ENCODE measurements around the gene SLCO3A1.

The SLCO3A1 gene

DNA sequence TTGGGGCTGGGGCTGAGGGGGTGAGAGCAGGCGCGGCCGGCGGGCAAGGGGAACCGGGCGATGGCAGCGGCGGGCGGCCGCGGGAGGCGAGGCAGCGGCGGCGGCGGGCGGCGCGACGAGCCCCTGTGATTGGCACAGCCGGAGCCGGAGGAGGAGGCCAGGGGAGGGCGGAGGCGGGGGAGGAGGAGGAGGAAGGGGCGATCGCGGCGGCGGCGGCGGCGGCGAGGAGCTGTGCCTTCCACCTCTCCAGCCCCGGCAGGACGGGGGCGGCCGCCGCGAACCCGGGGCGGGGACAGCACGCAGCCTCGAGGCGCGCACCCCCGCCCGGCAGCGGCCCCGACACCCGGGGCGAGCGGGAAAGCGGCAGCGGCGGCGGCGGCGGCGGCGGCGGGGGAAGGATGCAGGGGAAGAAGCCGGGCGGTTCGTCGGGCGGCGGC is at the start of gene SLCO3A1:
TSS of gene SLCO3A1 (plus strand) at position 198 of the 437 bp plus-strand sequence.
- in situ Hi-C loops (cut with MboI; ENCODE audit: low sequenced_read_pairs), result no loop called here
- no peaks in the 10 kb centered on the region for H3K27me3 ChIP-seq (ENCODE audit: low read depth)
- peak; percentile 56 to 81 for DNase-seq (ENCODE audit: low spot score in 2 of 2)
- H3K36me3 ChIP-seq (replicated peaks), result no peaks in the 10 kb centered on the region
- H3K9me3 ChIP-seq, result no peaks in the 10 kb centered on the region
- H3K4me3 ChIP-seq, result peak within 1 kb of the TSS; percentile 50
- peaks cover 7% of the 10 kb centered on the region for H3K4me1 ChIP-seq

DNA sequence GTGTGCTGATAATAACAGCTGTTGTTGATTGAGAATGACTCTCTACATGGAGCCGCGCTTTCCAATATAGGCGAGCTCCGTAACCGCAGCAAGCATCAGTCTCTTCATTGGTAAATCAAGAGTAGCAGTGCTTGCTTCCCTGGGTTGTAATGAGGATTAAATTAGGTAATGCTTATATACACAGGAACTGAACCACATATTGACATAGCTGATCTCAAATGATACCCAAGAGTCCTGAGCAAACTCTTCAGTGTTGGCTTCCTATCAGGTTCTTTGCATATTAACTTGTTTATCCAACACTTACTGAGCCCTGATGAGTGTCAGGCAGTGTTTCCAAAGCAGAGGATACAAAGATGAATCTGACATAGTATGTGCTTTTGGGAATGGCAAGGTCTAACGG is 46.4 kb upstream of the SLCO3A1 start:
- Histone ChIP-seq H3K4me3 (no peak overlapping the region), H3K36me3 (replicated peaks) (no peaks in the 10 kb centered on the region), H3K27me3 (ENCODE audit: low read depth) (0 out of 2 replicates have a peak, but pooled peaks cover 5% of the 10 kb centered on the region), H3K9me3 (no peaks in the 10 kb centered on the region), H3K4me1 (no peaks in the 10 kb centered on the region)
- in situ Hi-C loops (cut with MboI; ENCODE audit: low sequenced_read_pairs), result no loop called here
- no peak for DNase-seq (ENCODE audit: low spot score in 2 of 2)

DNA sequence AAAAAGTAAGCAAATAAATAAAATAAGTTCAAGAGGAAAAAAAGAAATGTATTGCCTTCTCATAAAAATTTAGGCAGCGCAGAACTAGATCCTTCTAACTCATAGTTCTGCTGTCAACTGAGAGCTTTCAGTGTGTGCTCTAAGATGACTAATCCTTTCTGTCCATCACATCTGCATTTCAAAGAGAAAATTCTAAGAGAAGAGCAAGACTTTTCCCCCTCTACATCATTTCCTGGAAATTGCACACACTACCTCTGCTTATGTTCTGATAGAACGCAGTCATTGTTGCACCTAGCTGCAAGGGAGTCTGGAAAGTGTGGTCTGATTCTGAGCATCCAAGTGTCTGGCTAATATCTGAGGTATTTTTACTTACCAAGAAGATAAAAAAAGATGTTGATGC is 39.6 kb upstream of the SLCO3A1 start:
- no peaks in the 10 kb centered on the region for H3K36me3 ChIP-seq (replicated peaks)

DNA sequence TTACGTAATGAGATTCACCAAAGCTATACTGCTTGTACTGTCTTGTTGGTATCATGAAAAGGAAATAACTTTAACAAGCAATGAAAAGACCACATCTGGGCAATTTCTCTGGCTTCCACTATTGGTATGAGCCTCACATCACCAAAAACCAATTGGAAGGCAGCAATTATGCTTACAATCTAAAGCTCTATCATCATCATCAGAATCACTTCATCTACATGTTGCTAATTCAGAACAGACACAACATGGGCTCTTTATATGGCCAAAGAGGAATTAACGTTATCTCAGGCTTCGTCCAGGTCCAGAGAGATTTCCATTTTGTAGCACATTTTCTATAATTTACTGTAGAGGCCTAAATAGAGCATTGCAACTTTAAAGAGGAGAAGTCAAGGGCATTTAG is 36.6 kb upstream of the SLCO3A1 start:
- H3K9me3 ChIP-seq, result no peaks in the 10 kb centered on the region; the same call in 1 of the 2 replicates
- no peak overlapping the region for H3K4me3 ChIP-seq
- H3K27me3 ChIP-seq (ENCODE audit: low read depth), result no peaks in the 10 kb centered on the region
- in situ Hi-C loops (cut with MboI; ENCODE audit: low sequenced_read_pairs), result no loop called here
- H3K36me3 ChIP-seq (replicated peaks), result no peaks in the 10 kb centered on the region
- no peak for DNase-seq (ENCODE audit: low spot score in 2 of 2)
- H3K4me1 ChIP-seq, result no peaks in the 10 kb centered on the region

More for the DNA sequence above, 39.6 kb upstream of the SLCO3A1 start:
- no peak for DNase-seq (ENCODE audit: low spot score in 2 of 2)
- Histone ChIP-seq H3K4me3 (no peak overlapping the region), H3K4me1 (no peaks in the 10 kb centered on the region), H3K27me3 (ENCODE audit: low read depth) (no peaks in the 10 kb centered on the region), H3K9me3 (no peaks in the 10 kb centered on the region; the same call in 1 of the 2 replicates)
- in situ Hi-C loops (cut with MboI; ENCODE audit: low sequenced_read_pairs), result no loop called here

DNA sequence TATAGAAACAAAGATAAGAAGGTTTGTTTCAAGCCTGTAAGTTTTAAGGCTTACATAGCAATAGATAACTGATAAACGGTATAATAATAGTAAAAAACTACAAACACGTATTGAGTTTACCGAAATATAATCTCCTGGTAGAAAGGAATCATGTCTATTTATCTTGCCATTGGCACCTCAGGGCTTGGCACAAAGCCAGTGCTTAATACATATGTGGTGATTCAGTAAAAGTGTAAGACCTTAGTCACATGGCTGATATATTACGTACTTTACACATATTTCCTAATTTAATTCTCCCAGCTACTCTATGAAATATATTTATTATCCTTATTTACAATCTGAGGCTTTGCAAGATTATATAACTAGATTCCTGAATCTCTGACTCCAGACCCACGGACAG is 32.0 kb upstream of the SLCO3A1 start:
- Histone ChIP-seq H3K36me3 (replicated peaks) (no peaks in the 10 kb centered on the region), H3K4me3 (no peak overlapping the region), H3K27me3 (ENCODE audit: low read depth) (no peaks in the 10 kb centered on the region), H3K4me1 (peaks cover 7% of the 10 kb centered on the region), H3K9me3 (no peaks in the 10 kb centered on the region)
- in situ Hi-C loops (cut with MboI; ENCODE audit: low sequenced_read_pairs), result no loop called here
- DNase-seq (ENCODE audit: low spot score in 2 of 2), result no peak

DNA sequence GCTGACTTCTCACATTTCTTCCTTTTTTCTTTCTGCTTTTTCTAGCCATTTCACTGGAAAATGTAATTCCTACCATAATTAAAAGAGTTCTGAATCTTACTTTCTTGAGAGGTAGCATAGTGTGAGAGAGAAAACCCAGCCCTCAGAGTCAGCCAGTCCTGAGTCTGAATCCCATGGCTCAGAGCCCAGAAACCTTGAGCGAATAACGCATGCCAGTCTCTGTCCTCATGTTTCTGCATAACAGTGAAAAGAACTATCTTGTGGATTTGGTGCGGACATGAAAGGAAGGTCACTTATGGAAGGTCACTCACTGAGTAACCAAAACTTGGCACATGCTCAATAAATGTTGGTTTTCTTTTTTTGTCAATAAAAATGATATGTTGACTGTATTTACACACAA is 29.3 kb upstream of the SLCO3A1 start:
- DNase-seq (ENCODE audit: low spot score in 2 of 2), result peak; percentile 41 to 51
- no peaks in the 10 kb centered on the region for H3K27me3 ChIP-seq (ENCODE audit: low read depth)
- in situ Hi-C loops (cut with MboI; ENCODE audit: low sequenced_read_pairs), result no loop called here
- H3K4me1 ChIP-seq, result peaks cover 7% of the 10 kb centered on the region
- H3K9me3 ChIP-seq, result no peaks in the 10 kb centered on the region
- H3K36me3 ChIP-seq (replicated peaks), result no peaks in the 10 kb centered on the region
- H3K4me3 ChIP-seq, result no peak overlapping the region

DNA sequence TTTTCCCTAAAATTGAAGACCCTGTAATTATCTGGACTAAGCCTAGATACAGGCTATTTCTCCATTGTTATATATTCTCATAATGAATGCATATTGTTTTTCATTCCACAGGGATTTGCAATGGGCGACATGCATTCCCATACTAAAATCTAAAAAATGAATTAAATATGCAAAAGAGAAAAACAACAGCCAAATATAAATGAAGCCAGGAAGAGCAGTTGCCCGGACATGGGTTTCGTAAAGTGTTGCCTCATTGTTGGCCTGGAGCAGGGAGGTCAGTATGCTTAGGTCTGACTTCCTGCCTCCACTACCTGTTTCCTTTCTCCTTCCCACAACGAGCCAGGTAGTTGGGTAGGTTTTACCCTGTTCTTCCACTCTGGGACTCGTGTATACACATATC is 27.1 kb upstream of the SLCO3A1 start:
- in situ Hi-C loops (cut with MboI; ENCODE audit: low sequenced_read_pairs), result no loop called here
- DNase-seq (ENCODE audit: low spot score in 2 of 2), result no peak
- Histone ChIP-seq H3K9me3 (no peaks in the 10 kb centered on the region), H3K4me3 (no peak overlapping the region), H3K4me1 (peaks cover 7% of the 10 kb centered on the region), H3K27me3 (ENCODE audit: low read depth) (no peaks in the 10 kb centered on the region), H3K36me3 (replicated peaks) (no peaks in the 10 kb centered on the region)

DNA sequence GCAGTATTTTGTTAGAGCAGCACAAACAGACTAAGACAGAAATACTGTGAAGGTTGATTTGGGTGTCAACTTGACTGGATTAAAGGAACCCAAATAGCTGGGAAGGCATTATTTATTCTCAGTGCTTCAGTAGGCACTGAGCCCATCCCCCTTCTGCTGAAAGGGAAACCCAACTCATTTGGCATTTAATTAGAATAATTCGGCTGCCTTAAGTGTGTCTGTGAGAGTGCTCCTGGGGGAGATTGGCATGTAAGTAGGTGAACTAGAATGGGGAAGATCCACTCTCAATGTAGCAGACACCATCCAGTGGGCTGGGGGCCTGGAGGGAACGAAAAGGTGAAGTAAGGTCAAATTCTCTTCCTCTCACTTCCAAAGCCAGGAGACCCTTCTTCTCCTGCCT is 20.5 kb upstream of the SLCO3A1 start:
- in situ Hi-C loops (cut with MboI; ENCODE audit: low sequenced_read_pairs), result no loop called here
- Histone ChIP-seq H3K27me3 (ENCODE audit: low read depth) (no peaks in the 10 kb centered on the region), H3K4me1 (peaks cover 1% of the 10 kb centered on the region; the same call in 1 of the 2 replicates), H3K4me3 (no peak overlapping the region), H3K36me3 (replicated peaks) (no peaks in the 10 kb centered on the region), H3K9me3 (no peaks in the 10 kb centered on the region)
- DNase-seq (ENCODE audit: low spot score in 2 of 2), result no peak

DNA sequence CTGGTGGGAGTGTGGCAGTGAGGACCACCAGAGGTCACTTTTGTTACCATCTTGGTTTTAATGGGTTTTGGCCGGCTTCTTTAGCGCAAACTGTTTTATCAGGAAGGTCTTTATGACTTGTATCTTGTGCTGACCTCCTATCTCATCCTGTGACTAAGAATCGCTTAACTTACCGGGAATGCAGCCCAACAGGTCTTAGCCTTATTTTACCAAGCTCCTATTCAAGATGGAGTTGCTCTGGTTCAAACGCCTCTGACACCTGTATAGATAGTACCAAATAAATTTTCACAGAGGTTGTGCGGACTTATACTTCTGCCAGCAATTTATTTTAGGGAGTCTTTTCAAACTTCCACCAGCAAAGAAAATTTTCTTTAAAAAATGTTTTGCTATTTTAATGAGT is 13.6 kb upstream of the SLCO3A1 start:
- Histone ChIP-seq H3K27me3 (ENCODE audit: low read depth) (no peaks in the 10 kb centered on the region), H3K9me3 (no peaks in the 10 kb centered on the region), H3K4me3 (no peak overlapping the region), H3K36me3 (replicated peaks) (no peaks in the 10 kb centered on the region), H3K4me1 (peaks cover 15% of the 10 kb centered on the region)
- no peak for DNase-seq (ENCODE audit: low spot score in 2 of 2)
- in situ Hi-C loops (cut with MboI; ENCODE audit: low sequenced_read_pairs), result no loop called here

DNA sequence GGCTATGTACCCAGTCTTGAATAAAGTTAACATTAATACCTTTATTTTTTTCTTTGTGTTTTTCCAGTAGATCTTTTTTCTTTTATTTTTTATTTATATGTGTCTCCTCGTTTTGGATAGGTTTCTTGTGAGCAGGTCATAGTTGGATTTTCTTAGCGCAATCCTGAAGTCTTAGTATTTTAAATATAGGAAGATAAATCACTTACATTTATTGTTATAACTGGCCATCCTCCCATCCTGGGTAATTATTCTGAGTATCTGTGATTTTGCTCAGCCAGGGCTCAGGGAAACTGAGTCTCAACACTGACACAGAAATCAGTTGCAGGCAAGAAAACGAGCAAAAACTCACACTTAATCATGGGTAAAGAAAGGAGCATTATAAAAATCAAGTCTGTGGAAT is 11.6 kb upstream of the SLCO3A1 start:
- H3K9me3 ChIP-seq, result no peaks in the 10 kb centered on the region
- no peak overlapping the region for H3K4me3 ChIP-seq
- in situ Hi-C loops (cut with MboI; ENCODE audit: low sequenced_read_pairs), result no loop called here
- peaks cover 15% of the 10 kb centered on the region for H3K4me1 ChIP-seq
- DNase-seq (ENCODE audit: low spot score in 2 of 2), result no peak
- H3K27me3 ChIP-seq (ENCODE audit: low read depth), result no peaks in the 10 kb centered on the region
- H3K36me3 ChIP-seq (replicated peaks), result no peaks in the 10 kb centered on the region

DNA sequence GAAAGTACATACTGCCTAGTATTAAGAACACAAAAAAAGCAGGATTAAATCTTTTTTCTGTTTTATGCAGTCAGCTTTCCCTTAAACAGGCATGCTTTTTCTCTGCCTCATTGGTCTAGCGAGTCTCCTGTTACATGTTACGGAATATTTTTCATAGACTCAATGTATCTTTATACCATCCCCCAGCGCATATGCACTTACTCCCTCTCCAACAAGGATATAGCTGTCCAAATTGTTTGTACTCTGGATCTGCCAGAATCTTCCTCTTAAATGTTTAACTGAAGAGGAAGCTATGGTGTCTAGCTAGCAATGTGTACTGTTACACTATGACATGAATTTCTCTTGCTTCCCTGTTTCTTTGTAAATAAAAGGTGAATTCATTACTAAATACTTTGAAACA is 9.2 kb upstream of the SLCO3A1 start:
- DNase-seq (ENCODE audit: low spot score in 2 of 2), result no peak
- in situ Hi-C loops (cut with MboI; ENCODE audit: low sequenced_read_pairs), result no loop called here
- Histone ChIP-seq H3K4me3 (no peak overlapping the region), H3K27me3 (ENCODE audit: low read depth) (no peaks in the 10 kb centered on the region), H3K4me1 (peaks cover 1% of the 10 kb centered on the region; the same call in 1 of the 2 replicates), H3K9me3 (no peaks in the 10 kb centered on the region), H3K36me3 (replicated peaks) (no peaks in the 10 kb centered on the region)

DNA sequence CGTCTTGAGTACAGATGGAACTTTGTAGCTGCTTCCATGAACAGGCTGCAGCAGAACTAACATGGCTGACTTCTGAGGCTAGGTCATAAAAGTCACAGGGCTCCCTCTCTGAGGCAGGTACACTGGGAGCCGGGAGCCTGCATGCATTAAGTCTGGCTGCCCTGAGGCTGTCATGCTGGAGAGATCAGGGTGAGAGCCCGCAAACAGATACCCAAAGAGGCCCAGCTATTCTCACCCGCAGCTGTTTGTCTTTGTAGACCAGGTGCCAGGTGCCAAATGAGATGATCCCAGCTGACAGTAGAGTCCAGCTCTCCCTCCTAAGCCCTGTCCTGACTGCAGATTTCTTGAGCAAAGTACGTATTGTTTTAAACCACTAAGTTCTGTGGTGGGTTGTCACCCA is 8.6 kb upstream of the SLCO3A1 start:
- Histone ChIP-seq H3K4me1 (no peaks in the 10 kb centered on the region), H3K9me3 (no peaks in the 10 kb centered on the region), H3K4me3 (no peak overlapping the region), H3K27me3 (ENCODE audit: low read depth) (no peaks in the 10 kb centered on the region), H3K36me3 (replicated peaks) (no peaks in the 10 kb centered on the region)
- DNase-seq (ENCODE audit: low spot score in 2 of 2), result no peak
- in situ Hi-C loops (cut with MboI; ENCODE audit: low sequenced_read_pairs), result no loop called here

DNA sequence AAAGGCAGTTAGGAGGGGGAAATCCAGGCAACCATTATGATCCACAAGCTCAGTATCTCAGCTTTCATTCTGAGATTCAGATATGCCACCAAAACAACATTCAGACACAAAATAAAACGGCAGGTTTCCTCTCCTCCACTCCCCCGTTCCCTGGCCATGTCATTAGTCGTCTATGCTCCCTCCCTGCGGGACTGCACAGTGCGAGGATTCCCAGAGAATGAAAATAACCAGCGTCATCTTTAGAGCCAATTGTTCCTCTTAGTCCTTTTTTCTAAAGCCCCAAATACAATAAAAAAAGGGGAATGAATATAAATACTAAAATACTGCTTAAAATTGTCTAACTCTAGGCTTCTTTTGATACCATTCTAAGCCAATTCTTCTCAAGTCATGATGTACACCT is 7.8 kb upstream of the SLCO3A1 start:
- Histone ChIP-seq H3K4me1 (no peaks in the 10 kb centered on the region), H3K36me3 (replicated peaks) (no peaks in the 10 kb centered on the region), H3K9me3 (no peaks in the 10 kb centered on the region), H3K4me3 (no peak overlapping the region), H3K27me3 (ENCODE audit: low read depth) (no peaks in the 10 kb centered on the region)
- no peak for DNase-seq (ENCODE audit: low spot score in 2 of 2)
- in situ Hi-C loops (cut with MboI; ENCODE audit: low sequenced_read_pairs), result no loop called here

DNA sequence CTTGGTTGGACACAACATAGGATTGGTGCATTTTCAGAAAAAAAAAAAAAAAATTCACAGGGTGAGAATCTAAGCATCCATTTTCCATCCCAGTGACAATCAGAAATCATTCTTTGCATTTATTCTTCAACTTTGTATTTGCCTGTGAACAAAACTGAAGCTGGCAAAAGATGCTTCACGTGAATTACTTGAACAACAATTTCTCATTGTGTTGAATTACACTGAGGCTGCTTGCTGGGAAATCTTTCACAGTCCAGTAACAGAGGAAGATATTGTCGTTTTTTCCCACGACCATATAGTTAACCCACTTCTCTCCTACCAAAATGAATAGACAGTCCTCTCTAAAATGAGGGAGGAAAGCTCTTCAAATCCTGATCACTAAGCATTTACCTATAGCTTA is 4.3 kb upstream of the SLCO3A1 start:
- H3K4me3 ChIP-seq, result no peak overlapping the region
- H3K4me1 ChIP-seq, result peaks cover 7% of the 10 kb centered on the region; the same call in 1 of the 2 replicates
- no peaks in the 10 kb centered on the region for H3K27me3 ChIP-seq (ENCODE audit: low read depth)
- no peaks in the 10 kb centered on the region for H3K9me3 ChIP-seq
- no peaks in the 10 kb centered on the region for H3K36me3 ChIP-seq (replicated peaks)
- in situ Hi-C loops (cut with MboI; ENCODE audit: low sequenced_read_pairs), result no loop called here
- no peak for DNase-seq (ENCODE audit: low spot score in 2 of 2)

DNA sequence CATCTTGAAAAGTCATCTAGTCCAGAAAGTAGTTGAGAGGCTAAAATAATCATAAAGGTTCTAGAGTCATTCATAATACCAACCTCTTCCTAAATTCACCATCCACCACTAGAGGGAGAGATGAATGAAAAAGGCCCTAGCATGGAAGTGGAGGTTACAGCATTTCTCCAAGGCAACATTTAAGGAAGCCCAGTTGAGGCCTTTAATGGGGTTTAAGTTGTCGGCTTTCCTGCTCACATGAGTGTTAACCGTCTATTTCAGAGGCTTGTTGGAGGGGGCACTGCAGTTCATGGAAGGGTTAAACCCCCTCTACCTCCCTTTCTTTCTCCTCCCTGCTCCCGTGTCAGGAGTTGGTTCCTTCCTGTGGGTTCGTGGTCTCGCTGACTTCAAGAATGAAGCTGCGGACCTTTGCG is 3.8 kb upstream of the SLCO3A1 start:
- DNase-seq (ENCODE audit: low spot score in 2 of 2), result peak in 1 of 2 experiments; percentile 34
- in situ Hi-C loops (cut with MboI; ENCODE audit: low sequenced_read_pairs), result no loop called here
- Histone ChIP-seq H3K4me1 (peaks cover 7% of the 10 kb centered on the region), H3K27me3 (ENCODE audit: low read depth) (no peaks in the 10 kb centered on the region), H3K9me3 (no peaks in the 10 kb centered on the region), H3K36me3 (replicated peaks) (no peaks in the 10 kb centered on the region), H3K4me3 (no peak overlapping the region)

All from HAP-1 (cell line).